Endothelial cell of umbilical vein (primary cell): ENCODE results near the gene IGBP1. TPM values are rescaled to one million over a fixed set of nuclear protein-coding genes. Genes with fewer than 3 reads are reported as not detected.
"Not testable (repeated sequence)": the region's sequence is repeated elsewhere in the genome, so short reads cannot be mapped to it uniquely, and the experiment has no call there.

Experiments used
- BruUV-seq: library from RNA; stranded (reverse); fragments of 400-500 nt; replicated peaks from 2 replicates; lab custom pipeline; 2021; lab: Mats Ljungman, UMichigan
- CTCF ChIA-PET: fragments of 300-600, 350-600 bp; sonication (Branson Sonifier 250); formaldehyde crosslinking; loops from one replicate; lab custom pipeline; 2021; ENCODE audit warnings: antibody characterized with exemption, inconsistent platforms; lab: Charles Lee
- POLR2A ChIA-PET: fragments of 300-600, 350-600 bp; sonication (Branson Sonifier 250); formaldehyde crosslinking; loops from one replicate; lab custom pipeline; 2021; ENCODE audit warnings: antibody characterized with exemption, inconsistent platforms; lab: Charles Lee
- DNase-seq: peaks from one replicate; pipeline ENCODE4 v3.0.0-alpha.2; 2011; ENCODE audit warnings: low read depth, low spot score
- FAIRE-seq: peaks from 2 replicates; lab custom pipeline; 2011; peaks lifted over from hg19 to GRCh38; lab: Jason Lieb, UNC
- H2AFZ ChIP-seq: 2 replicates; pipeline ENCODE4 v1.6.0; 2012; ENCODE audit warnings: low read depth, low read length, control low read depth, inconsistent platforms
- H3K27ac ChIP-seq: 2 replicates; pipeline ENCODE4 v1.5.1; 2011; ENCODE audit warnings: low read depth, mild to moderate bottlenecking, control low read depth, low read length, moderate library complexity; ENCODE audit not compliant: insufficient read depth
- H3K27me3 ChIP-seq, 2 experiments: 2 replicates each; pipeline versions ENCODE4 v1.6.0 to v1.6.1; 2011; ENCODE audit warnings: low read length in 2 of 2, mixed read lengths in 1 of 2; ENCODE audit not compliant: control insufficient read depth in 2 of 2, insufficient read depth in 2 of 2
- H3K36me3 ChIP-seq, 2 experiments: 2 replicates in 1 of 2; 3 replicates in 1 of 2; pipeline ENCODE4 v1.5.1; 2011; ENCODE audit warnings: low read length in 2 of 2, mild to moderate bottlenecking in 1 of 2, moderate library complexity in 1 of 2; ENCODE audit not compliant: control insufficient read depth in 2 of 2, insufficient read depth in 2 of 2; ENCODE audit errors: extremely low read depth in 1 of 2
- H3K4me1 ChIP-seq: 3 replicates; pipeline ENCODE4 v1.5.1; 2011; ENCODE audit warnings: mild to moderate bottlenecking, low read length; ENCODE audit not compliant: control insufficient read depth, insufficient read depth; ENCODE audit errors: extremely low read depth
- H3K4me2 ChIP-seq: 2 replicates; pipeline ENCODE4 v1.6.1; 2011; ENCODE audit warnings: low read length, control low read depth, mixed read lengths; ENCODE audit not compliant: insufficient read depth
- H3K4me3 ChIP-seq, 3 experiments: fragments of 200-600 bp in 1 of 3; sonication (generic), shearing (Covaris generic) in 1 of 3; replicated peaks in 1 of 3; 2 replicates each; pipeline ENCODE4 v1.5.1; 2011 to 2016; ENCODE audit warnings: control low read depth in 3 of 3, low read length in 3 of 3, mild to moderate bottlenecking in 2 of 3, inconsistent platforms in 1 of 3, low read depth in 1 of 3, moderate library complexity in 1 of 3; ENCODE audit not compliant: insufficient read depth in 1 of 3
- H3K79me2 ChIP-seq: 2 replicates; pipeline ENCODE4 v1.6.0; 2012; ENCODE audit warnings: low read length, inconsistent platforms; ENCODE audit not compliant: control insufficient read depth, insufficient read depth
- H3K9ac ChIP-seq: replicated peaks from 2 replicates; pipeline ENCODE3; 2011; ENCODE audit warnings: low read length, control low read depth; ENCODE audit not compliant: insufficient read depth; ENCODE audit errors: extremely low read depth
- H3K9me1 ChIP-seq: replicated peaks from 3 replicates; pipeline ENCODE4 v1.6.0; 2011; ENCODE audit warnings: mild to moderate bottlenecking, low read length; ENCODE audit not compliant: control insufficient read depth, insufficient read depth; ENCODE audit errors: extremely low read depth
- H3K9me3 ChIP-seq: replicated peaks from 2 replicates; pipeline ENCODE4 v1.5.1; 2012; ENCODE audit warnings: low read length, inconsistent platforms; ENCODE audit not compliant: control insufficient read depth, insufficient read depth
- H4K20me1 ChIP-seq: replicated peaks from 2 replicates; pipeline ENCODE3; 2011; ENCODE audit warnings: mild to moderate bottlenecking, low read length; ENCODE audit not compliant: control insufficient read depth, insufficient read depth; ENCODE audit errors: extremely low read depth
- CTCF ChIP-seq, 2 donors: IDR thresholded peaks; 1 replicate in 1 of 2; 2 replicates in 1 of 2; pipeline ENCODE4 v1.5.1; 2011; ENCODE audit warnings: low read length in 2 of 2, mild to moderate bottlenecking in 2 of 2, moderate library complexity in 2 of 2, control low read depth in 1 of 2, inconsistent platforms in 1 of 2, low read depth in 1 of 2; ENCODE audit not compliant: insufficient read depth in 1 of 2; ENCODE audit errors: extremely low read depth in 1 of 2
- EZH2 ChIP-seq: IDR thresholded peaks from 2 replicates; pipeline ENCODE4 v1.6.1; 2012; ENCODE audit warnings: borderline replicate concordance, low read depth, mild to moderate bottlenecking, moderate library complexity, low read length, inconsistent platforms; ENCODE audit not compliant: severe bottlenecking
- JUN ChIP-seq: IDR thresholded peaks from 2 replicates; pipeline ENCODE4 v1.6.1; 2011; ENCODE audit warnings: borderline replicate concordance, low read depth; ENCODE audit not compliant: insufficient read length, insufficient read depth
- dilution Hi-C: fragments of 300-500 bp; cut with MboI; formaldehyde crosslinking; loops from one replicate; pipeline ENCODE4 v1.15.0; 2019; ENCODE audit warnings: low sequenced_read_pairs; ENCODE audit not compliant: extremely low pct_ligation_motif_present
- intact Hi-C: fragments of 100-400 bp; cut with micrococcal nuclease; formaldehyde crosslinking; loops from one replicate; pipeline ENCODE4 v1.10.0; 2022
- polyA plus RNA-seq, 4 experiments: library from polyadenylated mRNA; depleted of rRNA in 3 of 4; stranded (reverse) in 3 of 4; unstranded in 1 of 4; fragments of >200 nt; gene quantifications; 2 replicates each; pipeline versions ENCODE4 v1.2.1 to v1.2.3, GENCODE V29; 2011 to 2012; ENCODE audit warnings: missing spikeins in 1 of 4
- total RNA-seq: library from RNA; stranded (reverse); gene quantifications from 2 replicates; pipeline ENCODE4 v1.2.3, GENCODE V29; 2021

The IGBP1 gene
- total and polyA plus RNA-seq, 2 donors (not counting 3 experiments of a cell fraction or from before 2014, with no cell fraction given): 38.1 to 39.5 TPM

GRCh38 chrX:70111436-70112026, 21.7 kb upstream of the IGBP1 start:
- H4K20me1 ChIP-seq, H3K4me3 ChIP-seq, H3K4me1 ChIP-seq, H3K27ac ChIP-seq, BruUV-seq, intact Hi-C loops, FAIRE-seq, H3K36me3 ChIP-seq, H3K9me1 ChIP-seq, dilution Hi-C loops, H3K79me2 ChIP-seq, DNase-seq, POLR2A ChIA-PET, H3K4me2 ChIP-seq, H3K27me3 ChIP-seq, H3K9ac ChIP-seq, H2AFZ ChIP-seq, H3K9me3 ChIP-seq: not testable (repeated sequence)
- CTCF ChIA-PET: interaction anchor here (1.2 kb wide), 1 partner anchor 82 kb away, joined by 3 read pairs; no protein-coding TSS in a partner anchor

- DNase-seq (no peak), FAIRE-seq (no peak)
- no peaks in the 10 kb centered on the region for H3K4me1 ChIP-seq
- H2AFZ ChIP-seq: no peak overlapping the region
- no peak overlapping the region for H3K9ac ChIP-seq
- no peaks in the 10 kb centered on the region for H3K9me3 ChIP-seq
- dilution Hi-C loops (no loop called here), intact Hi-C loops (no loop called here)
- ChIA-PET POLR2A (no interaction called here), CTCF (no interaction called here)
- H3K27ac ChIP-seq: no peak overlapping the region
- TF ChIP-seq JUN: no peak
- no peak for TF ChIP-seq CTCF (IDR thresholded peaks at IDR 0.05; ENCODE audit: extremely low read depth in 1 of 2, insufficient read depth in 1 of 2, low read depth in 1 of 2, low read length in 2 of 2)
- TF ChIP-seq EZH2: no peak
- no peaks in the 10 kb centered on the region for H3K79me2 ChIP-seq
- H4K20me1 ChIP-seq: no peaks in the 10 kb centered on the region
- no peak overlapping the region for H3K4me2 ChIP-seq
- H3K9me1 ChIP-seq: no peaks in the 10 kb centered on the region
- no peaks in the 10 kb centered on the region for H3K36me3 ChIP-seq
- no TSS peak for BruUV-seq
- no peak overlapping the region for H3K4me3 ChIP-seq
- H3K27me3 ChIP-seq: no peaks in the 10 kb centered on the region
These were observed 15.5 kb upstream of the IGBP1 start for GRCh38 chrX:70117738-70118137.

GRCh38 chrX:70123014-70123413, 10.2 kb upstream of the IGBP1 start:
- H3K27me3 ChIP-seq, H2AFZ ChIP-seq, H3K4me2 ChIP-seq, H3K36me3 ChIP-seq, H3K9me3 ChIP-seq, CTCF ChIA-PET, H3K4me1 ChIP-seq, dilution Hi-C loops, H3K9me1 ChIP-seq, FAIRE-seq, DNase-seq, BruUV-seq, H3K27ac ChIP-seq, intact Hi-C loops, H3K9ac ChIP-seq, H4K20me1 ChIP-seq, POLR2A ChIA-PET, H3K79me2 ChIP-seq, H3K4me3 ChIP-seq: not testable (repeated sequence)
